H9 (cell line): ENCODE measurements around the gene DYNC1I2. TPM values are rescaled to one million over a fixed set of nuclear protein-coding genes. Genes with fewer than 3 reads are reported as not detected.

Experiments used
- DNase-seq: peaks from one replicate; pipeline ENCODE4 v3.0.0-alpha.2; 2017
- H2AFZ ChIP-seq: one replicate; pipeline ENCODE4 v1.6.1; 2013; ENCODE audit warnings: mild to moderate bottlenecking, low read length, control low read depth, moderate library complexity
- H2AK5ac ChIP-seq: 2 replicates; pipeline ENCODE4 v1.6.1; 2013; ENCODE audit warnings: low read length, control low read depth, mixed read lengths; ENCODE audit not compliant: insufficient read length
- H2BK120ac ChIP-seq: one replicate; pipeline ENCODE4 v1.6.1; 2013; ENCODE audit warnings: low read depth, mild to moderate bottlenecking, low read length, control low read depth, inconsistent platforms; ENCODE audit not compliant: poor library complexity, severe bottlenecking
- H2BK12ac ChIP-seq: 2 replicates; pipeline ENCODE4 v1.6.1; 2013; ENCODE audit warnings: low read length, control low read depth, mixed read lengths, low read depth; ENCODE audit not compliant: insufficient read length
- H2BK15ac ChIP-seq: 2 replicates; pipeline ENCODE4 v1.6.1; 2013; ENCODE audit warnings: low read depth, low read length, control low read depth
- H2BK20ac ChIP-seq: one replicate; pipeline ENCODE4 v1.6.1; 2013; ENCODE audit warnings: low read depth, mild to moderate bottlenecking, low read length, control low read depth, inconsistent platforms; ENCODE audit not compliant: poor library complexity, severe bottlenecking
- H2BK5ac ChIP-seq: 2 replicates; pipeline ENCODE4 v1.6.1; 2013; ENCODE audit warnings: low read length, control low read depth, mixed read lengths; ENCODE audit not compliant: insufficient read length
- H3K14ac ChIP-seq: 2 replicates; pipeline ENCODE4 v1.6.1; 2013; ENCODE audit warnings: low read length, control low read depth; ENCODE audit not compliant: insufficient read depth
- H3K18ac ChIP-seq: 2 replicates; pipeline ENCODE4 v1.6.1; 2013; ENCODE audit warnings: low read depth, mild to moderate bottlenecking, mixed read lengths, low read length, control low read depth; ENCODE audit not compliant: insufficient read length
- H3K23ac ChIP-seq: 2 replicates; pipeline ENCODE4 v1.6.1; 2013; ENCODE audit warnings: low read length, control low read depth, mixed read lengths, low read depth; ENCODE audit not compliant: insufficient read length
- H3K23me2 ChIP-seq: 2 replicates; pipeline ENCODE4 v1.6.1; 2013; ENCODE audit warnings: low read depth, mild to moderate bottlenecking, mixed read lengths, low read length, control low read depth; ENCODE audit not compliant: insufficient read length, poor library complexity, severe bottlenecking
- H3K27ac ChIP-seq: 2 replicates; pipeline ENCODE4 v1.5.1; 2013; ENCODE audit warnings: low read length, control low read depth, mixed read lengths, low read depth; ENCODE audit not compliant: insufficient read length
- H3K27me3 ChIP-seq: 2 replicates; pipeline ENCODE4 v1.6.1; 2013; ENCODE audit warnings: low read length, control low read depth, inconsistent platforms; ENCODE audit not compliant: insufficient read depth
- H3K4ac ChIP-seq: 2 replicates; pipeline ENCODE4 v1.6.1; 2013; ENCODE audit warnings: low read depth, mild to moderate bottlenecking, control low read depth, inconsistent platforms, low read length, moderate library complexity
- H3K4me1 ChIP-seq: 2 replicates; pipeline ENCODE4 v1.6.1; 2013; ENCODE audit warnings: low read length, control low read depth, inconsistent platforms; ENCODE audit not compliant: insufficient read depth
- H3K4me2 ChIP-seq: 2 replicates; pipeline ENCODE4 v1.6.1; 2013; ENCODE audit warnings: low read length, control low read depth, mixed read lengths; ENCODE audit not compliant: insufficient read length, insufficient read depth
- H3K56ac ChIP-seq: 2 replicates; pipeline ENCODE4 v1.6.1; 2013; ENCODE audit warnings: low read depth, mild to moderate bottlenecking, mixed read lengths, low read length, control low read depth; ENCODE audit not compliant: insufficient read length
- H3K79me1 ChIP-seq: 2 replicates; pipeline ENCODE4 v1.6.1; 2013; ENCODE audit warnings: low read depth, mild to moderate bottlenecking, moderate library complexity, low read length, control low read depth, inconsistent platforms; ENCODE audit not compliant: insufficient read depth, poor library complexity, severe bottlenecking
- H3K79me2 ChIP-seq: 2 replicates; pipeline ENCODE4 v1.6.1; 2013; ENCODE audit warnings: low read length, control low read depth, inconsistent platforms; ENCODE audit not compliant: insufficient read depth
- H3K9ac ChIP-seq: 2 replicates; pipeline ENCODE4 v1.6.1; 2013; ENCODE audit warnings: low read length, control low read depth, mixed read lengths; ENCODE audit not compliant: insufficient read length; ENCODE audit errors: extremely low read depth
- H3K9me3 ChIP-seq: one replicate; pipeline ENCODE4 v1.6.1; 2013; ENCODE audit warnings: low read depth, low read length, inconsistent platforms; ENCODE audit not compliant: control insufficient read depth
- H3T11ph ChIP-seq: one replicate; pipeline ENCODE4 v1.6.1; 2013; ENCODE audit warnings: mild to moderate bottlenecking, low read length, control low read depth, inconsistent platforms
- H4K20me1 ChIP-seq: one replicate; pipeline ENCODE4 v1.6.1; 2013; ENCODE audit not compliant: control insufficient read depth, insufficient read length, insufficient read depth
- H4K5ac ChIP-seq: 2 replicates; pipeline ENCODE4 v1.6.1; 2013; ENCODE audit warnings: low read depth, mild to moderate bottlenecking, mixed read lengths, low read length, control low read depth; ENCODE audit not compliant: insufficient read length
- H4K8ac ChIP-seq: replicated peaks from 2 replicates; pipeline ENCODE4 v1.6.1; 2013; ENCODE audit warnings: low read length, control low read depth, mixed read lengths, low read depth; ENCODE audit not compliant: insufficient read length
- H4K91ac ChIP-seq: 2 replicates; pipeline ENCODE4 v1.6.1; 2013; ENCODE audit warnings: low read depth, mild to moderate bottlenecking, moderate library complexity, mixed read lengths, low read length, control low read depth; ENCODE audit not compliant: insufficient read length
- H3K27ac Mint-ChIP-seq, 3 experiments: 2 replicates in 2 of 3; 3 replicates in 1 of 3; pipeline ENCODE4 v1.8.0; 2020 to 2021; ENCODE audit warnings: mixed read lengths in 3 of 3, mild to moderate bottlenecking in 1 of 3, moderate library complexity in 1 of 3
- H3K27me3 Mint-ChIP-seq: 2 replicates; pipeline ENCODE4 v1.8.0; 2021; ENCODE audit warnings: low read depth, mild to moderate bottlenecking, moderate library complexity, mixed read lengths
- H3K36me3 Mint-ChIP-seq, 3 experiments: 2 replicates in 2 of 3; 3 replicates in 1 of 3; pipeline ENCODE4 v1.8.0; 2020 to 2021; ENCODE audit warnings: low read depth in 3 of 3, mixed read lengths in 3 of 3; ENCODE audit not compliant: insufficient read depth in 1 of 3
- H3K4me1 Mint-ChIP-seq, 2 experiments: 2 replicates each; pipeline ENCODE4 v1.8.0; 2020; ENCODE audit warnings: mixed read lengths in 2 of 2
- H3K4me3 Mint-ChIP-seq, 2 experiments: 2 replicates in 1 of 2; 3 replicates in 1 of 2; pipeline ENCODE4 v1.8.0; 2020 to 2021; ENCODE audit warnings: mild to moderate bottlenecking in 2 of 2, mixed read lengths in 2 of 2, moderate library complexity in 1 of 2
- H3K9me3 Mint-ChIP-seq, 2 experiments: 2 replicates in 1 of 2; 3 replicates in 1 of 2; pipeline ENCODE4 v1.8.0; 2020; ENCODE audit warnings: mild to moderate bottlenecking in 2 of 2, mixed read lengths in 2 of 2, moderate library complexity in 1 of 2
- CTCF ChIP-seq: fragments of 200-600 bp; sonication (generic); conservative IDR thresholded peaks from 3 replicates; pipeline ENCODE4 v1.8.0; 2021; ENCODE audit warnings: antibody characterized with exemption, mild to moderate bottlenecking
- WGBS: extraction: QIAGEN DNeasy Blood & Tissue Kit; methylation state at CpG from one replicate; pipeline ENCODE4 v1.1.7; 2013; ENCODE audit warnings: missing lambda C conversion rate, low lambda C conversion rate, mixed read lengths; ENCODE audit not compliant: insufficient read length; ENCODE audit errors: extremely low coverage; 5-methylcytosine and 5-hydroxymethylcytosine counted together
- total RNA-seq: library from RNA; stranded (reverse); gene quantifications from 2 replicates; pipeline ENCODE4 v1.2.1, GENCODE V29; 2021

DYNC1I2 gene
- total RNA-seq, 1 experiment from 2014 or later: 73.4 TPM

- no peaks in the 10 kb centered on the region for H3K79me2 ChIP-seq
- peaks cover 9 to 11% of the 10 kb centered on the region in 2 experiments for H3K4me1 Mint-ChIP-seq
- H3K27ac ChIP-seq: no peak overlapping the region
- H3K4me2 ChIP-seq: no peak overlapping the region
- H3K9ac ChIP-seq: no peak overlapping the region
- H3K4me1 ChIP-seq: no peaks in the 10 kb centered on the region
- H3K27me3 Mint-ChIP-seq: no peaks in the 10 kb centered on the region
- H3K56ac ChIP-seq: no peak overlapping the region
- no peaks in the 10 kb centered on the region for H3K9me3 Mint-ChIP-seq
- no peak overlapping the region for H3K14ac ChIP-seq
- no peaks in the 10 kb centered on the region for H3K9me3 ChIP-seq
- H2BK12ac ChIP-seq: no peak overlapping the region
- WGBS: no CpG with 5 or more reads among the region's 7 CpGs
- no peak overlapping the region for H4K5ac ChIP-seq
- no peak overlapping the region for H3T11ph ChIP-seq
- H2AK5ac ChIP-seq: no peak overlapping the region
- no peaks in the 10 kb centered on the region for H3K23me2 ChIP-seq
- no peak overlapping the region for H2BK120ac ChIP-seq
- H3K18ac ChIP-seq: no peak overlapping the region
- H3K27ac Mint-ChIP-seq: peak overlapping the region in 1 of 3 experiments; percentile 51; a peak in 1 of 7 replicates
- H3K36me3 Mint-ChIP-seq: peaks cover 0 to 14% (median 12%) of the 10 kb centered on the region in 3 experiments; a peak in 5 of 7 replicates
- no peak overlapping the region for H2BK5ac ChIP-seq
- TF ChIP-seq CTCF: no peak
- H2BK20ac ChIP-seq: no peak overlapping the region
- no peak overlapping the region for H4K91ac ChIP-seq
- H4K8ac ChIP-seq: no peak overlapping the region
- no peak overlapping the region for H3K4me3 Mint-ChIP-seq
- no peak overlapping the region for H2AFZ ChIP-seq
- no peak for DNase-seq
- H4K20me1 ChIP-seq: no peaks in the 10 kb centered on the region
- no peak overlapping the region for H3K23ac ChIP-seq
- H2BK15ac ChIP-seq: no peak overlapping the region
- H3K4ac ChIP-seq: no peak overlapping the region
- no peaks in the 10 kb centered on the region for H3K27me3 ChIP-seq
- no peaks in the 10 kb centered on the region for H3K79me1 ChIP-seq
Observed at GRCh38 chr2:171702781-171703556, 15.7 kb downstream of the DYNC1I2 start.
